Stimulated activated CD8-positive, alpha-beta memory T cell treated with anti-CD3 and anti-CD28 coated beads, Interleukin-15, amount 100 ng/mL, for 1 hour (primary cell): ENCODE data around the gene SMURF1.
"Not testable (repeated sequence)": the region's sequence is repeated elsewhere in the genome, so short reads cannot be mapped to it uniquely, and the experiment has no call there.

Source experiments
- DNase-seq: peaks from one replicate; pipeline ENCODE4 v3.0.0-alpha.2; 2020; ENCODE audit warnings: low read depth

The SMURF1 gene

DNA sequence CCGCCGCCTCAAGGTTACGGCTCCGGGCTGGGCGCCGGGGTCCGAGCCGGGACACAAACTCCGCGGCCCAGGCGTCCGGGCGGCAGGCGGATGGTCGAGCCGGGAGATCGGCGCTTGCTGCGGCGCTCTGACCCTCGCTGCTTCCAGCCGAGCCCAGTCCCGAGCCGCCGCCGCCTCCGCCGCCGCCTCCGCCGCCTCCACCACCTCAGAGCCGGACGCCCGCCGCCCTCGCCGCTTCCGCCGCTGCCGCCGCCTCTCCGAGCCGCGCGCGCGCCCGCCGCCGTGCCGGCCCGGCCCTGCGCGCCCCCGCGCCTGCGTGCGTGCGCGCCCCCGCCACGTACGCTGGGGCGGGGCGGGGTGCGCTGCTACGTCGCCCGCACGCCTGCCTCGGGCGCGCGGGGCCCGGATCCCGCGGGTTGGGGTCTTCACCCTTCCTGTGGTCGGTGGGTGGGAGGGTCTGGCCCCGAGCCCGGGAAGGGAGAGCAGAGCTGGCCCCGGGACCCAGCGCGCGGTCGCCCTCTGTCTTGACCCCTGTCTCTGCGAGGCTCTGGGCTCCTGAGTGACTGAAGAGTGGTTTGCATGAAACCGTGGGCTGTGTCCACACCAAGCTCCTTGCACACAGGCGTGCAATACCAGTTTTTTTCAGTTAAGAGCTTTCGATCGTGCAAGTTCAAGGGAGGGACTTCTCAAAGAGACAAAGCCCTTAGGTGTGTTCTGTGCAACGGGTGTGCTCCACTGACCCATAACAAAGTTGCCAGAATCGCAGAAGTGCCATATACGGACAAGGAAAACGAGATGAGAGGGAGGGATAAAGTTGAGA is at the start of gene SMURF1:
Gene SMURF1, minus strand, starts transcription at position 256 of the 820 bp plus-strand sequence. CDS start 328 bp downstream, outside the sequence.
- DNase-seq, result peak; percentile 27

DNA sequence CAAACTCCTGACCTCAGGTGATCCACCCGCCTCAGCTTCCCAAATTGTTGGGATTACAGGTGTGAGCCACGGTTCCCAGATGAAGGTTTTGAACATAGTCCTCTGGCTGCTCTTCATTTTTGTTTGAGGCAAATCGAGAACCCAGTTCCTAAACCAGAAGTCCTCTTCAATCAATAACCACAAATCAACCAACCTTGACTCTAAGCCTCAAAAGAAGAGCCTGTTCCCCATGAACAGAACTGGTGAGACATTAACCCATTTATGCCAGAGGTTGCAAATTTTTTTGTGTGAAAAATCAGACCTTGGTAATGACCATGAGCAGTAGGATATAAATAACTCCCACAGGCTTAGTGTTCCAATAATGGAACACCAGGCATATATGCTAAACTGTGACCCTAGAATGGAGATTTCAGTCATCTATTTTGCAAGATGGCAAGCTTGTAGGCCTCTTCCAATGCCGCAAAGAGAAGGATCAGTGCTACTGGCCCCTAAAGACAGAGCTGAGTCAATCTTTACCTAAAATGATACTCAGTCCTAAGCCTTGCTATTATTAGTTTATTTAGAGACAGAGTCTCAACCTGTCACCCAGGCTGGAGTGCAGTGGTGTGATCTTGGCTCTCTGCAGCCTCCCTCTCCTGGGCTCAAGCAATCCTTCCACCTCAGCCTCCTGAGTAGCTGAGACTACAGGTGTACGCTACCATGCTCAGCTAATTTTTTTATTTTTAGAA is 48.1 kb upstream of the SMURF1 start:
- no peak for DNase-seq

DNA sequence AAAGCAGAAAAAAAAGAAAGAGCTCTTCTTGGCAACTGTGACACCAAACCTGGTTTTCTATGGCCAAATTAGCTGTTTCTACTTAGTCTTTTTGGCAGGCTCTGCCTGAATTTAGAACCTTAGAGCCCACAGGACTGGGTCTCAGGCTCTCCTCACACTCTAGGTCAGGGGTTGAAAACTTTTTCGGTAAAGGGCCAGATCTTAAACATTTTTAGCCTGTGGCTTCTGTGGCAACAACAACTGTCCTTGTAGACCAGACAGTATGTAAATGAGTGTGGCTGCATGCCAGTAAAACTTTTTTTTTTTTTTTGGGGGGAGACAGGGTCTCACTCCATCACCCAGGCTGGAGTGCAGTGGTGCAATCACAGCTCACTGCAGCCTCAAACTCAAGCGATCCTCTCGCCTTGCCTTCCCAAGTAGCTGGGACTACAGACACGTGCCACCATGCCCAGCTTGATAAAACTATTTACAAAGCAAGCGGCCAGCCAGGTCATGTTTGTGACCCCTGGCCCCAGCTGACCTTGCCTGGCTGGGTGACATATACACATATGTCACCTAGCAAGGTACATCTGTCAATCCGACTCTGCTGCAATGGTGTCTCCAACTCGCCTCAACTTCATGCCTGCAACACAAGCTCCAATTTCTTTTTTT is 46.6 kb upstream of the SMURF1 start:
- no peak for DNase-seq

DNA sequence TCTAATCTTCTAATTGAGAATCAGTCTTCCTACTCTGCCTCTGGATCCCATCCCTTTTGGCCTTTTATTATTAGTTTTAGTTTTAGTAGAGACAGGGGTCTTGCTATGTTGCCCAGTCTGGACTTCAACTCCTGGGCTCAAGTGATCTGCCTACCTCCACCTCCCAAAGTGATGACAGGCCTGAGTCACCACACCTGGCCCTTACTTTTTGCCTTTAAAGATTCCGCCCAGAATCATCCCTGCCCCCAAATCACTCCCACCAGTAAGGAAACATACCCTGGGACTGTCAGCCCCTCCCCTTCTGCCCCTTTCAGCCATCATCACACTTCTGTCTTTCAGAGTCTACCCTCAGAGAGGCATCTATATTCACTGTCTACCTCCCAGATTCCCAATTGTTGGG is 45.3 kb upstream of the SMURF1 start:
- DNase-seq, result no peak

DNA sequence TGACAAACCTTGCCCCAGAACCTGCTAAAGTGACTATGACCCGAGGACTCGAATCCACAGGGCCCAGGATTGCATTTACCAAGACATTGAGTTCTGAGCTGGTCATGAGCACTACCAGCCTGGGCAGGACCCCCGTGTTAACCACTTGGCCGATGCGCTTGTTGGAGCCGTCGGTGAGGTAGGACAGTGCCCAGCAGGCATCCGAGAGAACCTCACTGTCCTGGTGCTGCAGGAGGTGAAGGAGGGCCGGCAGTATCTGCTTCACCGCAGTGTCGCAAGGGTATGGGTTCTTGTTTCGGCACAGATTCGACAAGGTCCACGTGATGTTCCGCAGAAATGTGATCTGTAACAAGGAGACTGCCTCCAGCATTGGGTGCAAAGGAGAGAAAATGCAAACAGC is 44.3 kb upstream of the SMURF1 start:
- DNase-seq, result no peak

DNA sequence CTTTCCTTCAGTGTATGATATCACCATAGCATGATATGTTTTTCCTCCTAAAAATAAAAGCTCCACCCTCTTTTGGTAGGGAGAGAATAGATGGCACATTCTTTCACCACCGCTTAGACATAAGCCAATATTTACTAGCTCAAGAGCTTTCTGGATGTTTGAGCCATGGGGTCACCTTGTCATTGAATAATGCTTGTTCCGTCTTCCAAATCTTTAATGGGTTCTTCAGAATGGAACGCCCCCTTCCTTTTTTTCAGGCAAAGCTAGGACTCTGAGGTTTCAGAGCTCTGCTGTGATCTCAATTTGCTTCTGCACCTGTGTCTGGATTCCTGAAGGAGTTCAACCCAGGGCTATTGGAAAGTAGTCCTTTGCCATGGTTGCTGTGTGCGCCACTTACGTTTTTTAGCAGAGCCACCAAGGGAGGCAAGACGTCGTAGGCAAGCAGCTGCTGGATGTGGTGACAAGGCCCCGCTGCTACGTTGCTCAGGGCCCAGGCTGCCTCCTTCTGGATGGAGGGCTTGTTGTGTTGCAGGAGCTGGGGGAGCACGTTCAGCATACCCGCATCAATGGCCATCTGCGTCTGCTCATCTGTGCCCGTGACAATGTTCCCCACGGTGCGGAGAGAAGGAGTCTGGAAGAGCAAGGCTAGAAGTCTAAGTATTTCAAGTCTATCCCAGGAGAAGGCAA is 40.8 kb upstream of the SMURF1 start:
- no peak for DNase-seq

DNA sequence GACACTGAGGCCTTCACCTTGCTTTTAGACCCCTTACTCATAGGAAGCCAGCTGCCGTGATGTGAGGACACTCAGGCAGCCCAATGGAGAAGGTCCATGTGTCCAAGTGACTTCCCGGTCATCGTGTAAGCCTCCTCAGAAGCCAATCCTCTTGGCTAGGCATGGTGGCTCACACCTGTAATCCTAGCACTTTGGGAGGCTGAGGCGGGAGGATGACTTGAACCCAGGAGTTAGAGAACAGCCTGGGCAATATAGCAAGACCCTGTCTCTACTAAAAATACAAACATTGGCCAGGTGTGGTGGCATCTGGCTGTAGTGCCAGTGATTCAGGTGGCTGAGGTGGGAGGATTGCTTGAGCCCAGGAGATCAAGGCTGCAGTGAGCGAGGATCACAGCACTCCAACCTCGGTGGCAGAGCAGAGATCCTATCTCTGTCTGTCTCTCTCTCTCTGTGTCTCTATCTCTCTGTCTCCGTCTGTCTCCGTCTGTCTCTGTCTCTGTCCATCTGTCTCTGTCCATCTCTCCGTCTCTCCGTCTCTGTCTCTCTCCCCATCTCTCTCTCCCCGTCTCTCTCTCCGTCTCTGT is 36.3 kb upstream of the SMURF1 start:
- no peak for DNase-seq

DNA sequence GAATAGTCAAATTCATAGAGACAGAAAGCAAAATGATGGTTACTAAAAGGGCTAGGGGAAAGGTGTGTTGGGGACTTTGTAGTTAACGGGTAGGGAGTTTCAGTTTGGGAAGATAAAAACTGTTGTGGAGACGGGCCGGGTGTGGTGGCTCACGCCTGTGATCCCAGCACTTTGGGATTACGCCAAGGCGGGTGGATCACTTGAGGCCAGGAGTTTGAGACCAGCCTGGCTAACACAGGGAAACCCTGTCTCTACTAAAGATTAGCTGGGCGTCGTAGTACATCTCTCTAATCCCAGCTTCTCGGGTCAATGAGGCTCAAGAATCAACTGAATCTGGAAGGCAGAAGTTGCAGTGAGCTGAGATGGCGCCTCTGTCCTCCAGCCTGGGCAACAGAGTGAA is 33.3 kb upstream of the SMURF1 start:
- no peak for DNase-seq

DNA sequence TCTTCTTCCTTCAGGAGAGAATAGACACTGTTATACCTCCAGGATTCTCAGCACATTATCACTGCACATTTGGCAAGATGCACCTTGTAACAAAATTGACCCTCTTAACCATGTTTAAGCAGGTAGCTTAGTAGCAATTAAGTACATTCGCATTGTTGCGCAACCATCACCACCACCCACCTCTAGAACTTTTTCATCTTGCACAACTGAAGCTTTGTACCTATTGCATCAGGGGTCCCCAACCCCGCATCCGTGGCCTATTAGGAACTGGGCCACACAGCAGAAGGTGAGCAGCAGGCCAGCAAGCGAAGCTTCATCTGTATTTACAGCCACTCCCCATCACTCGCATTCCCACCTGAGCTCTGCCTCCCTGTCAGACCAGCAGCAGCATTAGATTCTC is 29.9 kb upstream of the SMURF1 start:
- no peak for DNase-seq

DNA sequence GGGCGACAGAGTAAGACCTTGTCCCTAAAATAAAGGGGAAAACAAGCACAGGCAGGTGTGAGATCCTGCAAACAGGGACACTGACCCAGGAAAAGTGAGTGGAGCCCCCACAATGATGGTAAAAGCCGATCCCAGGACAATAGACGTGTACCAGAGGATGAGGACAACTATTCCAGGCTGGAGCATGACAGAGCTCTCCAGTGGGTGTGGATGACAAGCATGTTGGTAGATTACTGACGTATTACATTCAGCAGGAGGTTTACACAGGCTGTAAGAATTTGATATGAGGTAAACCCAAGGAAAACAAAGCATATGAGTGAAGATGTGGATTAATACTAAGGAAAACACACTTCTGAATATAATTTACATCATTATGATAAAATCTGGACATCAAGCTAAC is 27.8 kb upstream of the SMURF1 start:
- no peak for DNase-seq

DNA sequence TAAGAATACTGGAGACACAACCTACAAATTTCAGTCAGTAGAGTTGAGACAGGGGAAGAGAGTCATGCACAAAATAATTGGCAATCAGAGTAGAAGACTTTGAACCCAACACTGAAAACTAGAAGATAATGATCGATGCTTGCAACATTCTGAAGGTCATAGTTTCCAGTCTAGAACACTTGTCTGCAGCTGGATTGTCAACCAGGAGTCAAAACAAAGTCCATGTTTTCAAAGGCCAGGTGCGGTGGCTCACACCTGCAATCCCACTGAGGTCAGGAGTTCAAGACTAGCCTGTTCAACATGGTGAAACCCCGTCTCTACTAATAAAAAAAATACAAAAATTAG is 26.8 kb upstream of the SMURF1 start:
- no peak for DNase-seq

DNA sequence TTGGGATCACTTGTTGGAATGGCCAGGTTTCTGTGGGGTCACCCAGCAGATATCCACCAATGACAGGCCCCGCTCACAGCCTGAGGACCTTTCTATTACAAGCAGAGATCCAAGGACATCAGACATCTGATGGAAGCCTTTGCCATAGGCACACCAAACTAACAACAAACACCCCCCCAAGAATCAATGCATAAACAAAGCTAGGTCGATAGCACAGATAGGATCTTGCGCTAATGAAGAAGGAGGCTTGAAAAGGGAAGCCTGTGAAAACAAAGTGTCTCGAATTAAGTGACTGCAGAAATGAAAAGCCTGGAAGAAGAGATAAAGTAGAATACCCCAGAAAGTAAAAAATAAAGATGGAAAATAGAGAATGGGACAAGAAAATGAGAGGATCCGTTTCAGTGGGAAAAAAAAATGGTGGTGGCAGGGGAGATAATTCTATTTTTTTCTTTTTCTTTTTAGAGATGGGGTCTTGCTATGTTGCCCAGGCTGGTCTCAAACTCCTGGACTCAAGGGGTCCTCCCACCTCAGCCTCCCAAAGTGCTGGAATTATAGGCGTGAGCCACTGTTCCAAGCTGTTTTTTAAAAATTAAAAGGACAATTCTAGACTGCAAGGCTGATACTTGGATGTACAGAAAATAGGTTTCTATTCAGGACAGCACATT is 26.3 kb upstream of the SMURF1 start:
- no peak for DNase-seq

DNA sequence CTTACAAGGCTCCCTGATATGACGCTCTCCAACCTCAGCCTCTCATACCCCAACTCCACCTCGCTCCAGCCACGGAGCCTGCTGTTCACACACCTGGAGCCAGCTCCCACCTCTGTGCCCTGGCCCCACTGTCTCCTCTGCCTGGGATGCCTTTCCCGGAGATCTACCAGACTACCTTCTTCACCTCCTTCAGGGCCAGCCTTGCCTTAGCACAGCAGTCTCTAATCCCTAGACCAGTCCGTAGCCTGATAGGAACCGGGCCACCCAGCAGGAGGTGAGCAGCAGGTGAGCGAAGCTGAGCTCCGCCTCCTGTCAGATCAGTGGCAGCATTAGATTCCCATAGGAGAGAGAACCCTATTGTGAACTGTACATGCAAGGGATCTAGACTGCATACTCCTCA is 23.2 kb upstream of the SMURF1 start:
- no peak for DNase-seq

DNA sequence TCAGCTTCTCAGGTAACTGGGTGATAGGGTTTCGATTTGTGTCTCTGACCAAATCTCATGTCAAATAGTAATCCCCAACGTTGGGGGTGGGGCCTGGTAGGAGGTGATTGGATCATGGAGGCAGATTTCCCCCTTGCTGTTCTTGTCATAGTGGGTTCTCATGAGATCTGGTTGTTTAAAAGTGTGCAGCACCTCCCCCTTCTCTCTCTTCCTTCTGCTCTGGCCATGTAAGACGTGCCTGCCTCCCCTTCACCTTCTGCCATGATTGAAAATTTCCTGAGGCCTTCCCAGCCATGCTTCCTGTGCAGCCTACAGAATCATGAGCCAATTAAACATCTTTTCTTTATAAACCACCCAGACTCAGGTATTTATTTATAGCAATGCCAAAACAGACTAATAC is 21.9 kb upstream of the SMURF1 start:
- no peak for DNase-seq

DNA sequence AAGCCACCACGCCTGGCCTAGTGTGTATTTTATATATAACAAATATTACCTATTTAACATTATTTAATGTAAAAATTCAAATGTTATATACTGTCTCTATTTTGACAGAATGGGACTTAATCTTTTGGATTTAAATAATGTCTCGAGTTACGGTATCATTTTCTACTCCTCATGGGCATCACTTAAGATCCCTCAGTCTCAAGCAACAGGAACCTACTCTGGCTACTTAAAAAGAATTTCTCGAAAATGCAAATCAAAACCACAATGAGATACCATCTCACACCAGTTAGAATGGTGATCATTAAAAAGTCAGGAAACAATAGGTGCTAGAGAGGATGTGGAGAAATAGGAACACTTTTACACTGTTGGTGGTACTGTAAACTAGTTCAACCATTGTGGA is 19.8 kb upstream of the SMURF1 start:
- DNase-seq, result not testable (repeated sequence)

DNA sequence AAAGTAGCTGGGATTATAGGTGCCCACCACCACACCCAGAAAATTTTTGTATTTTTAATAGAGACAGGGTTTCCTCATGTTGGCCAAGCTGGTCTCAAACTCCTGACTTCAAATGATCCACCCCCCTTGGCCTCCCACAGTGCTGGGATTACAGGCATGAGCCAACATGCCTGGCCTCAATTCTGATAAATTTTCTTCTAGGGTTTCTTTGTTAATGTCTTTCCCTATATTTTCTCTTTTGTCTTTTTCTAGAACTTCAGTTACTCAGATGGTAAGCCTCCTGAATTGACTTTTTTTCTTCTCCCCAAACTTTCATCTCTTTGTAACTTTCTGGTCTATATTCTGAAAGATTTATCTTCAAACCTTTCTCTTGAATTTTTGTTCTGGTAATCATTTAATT is 12.7 kb upstream of the SMURF1 start:
- no peak for DNase-seq

DNA sequence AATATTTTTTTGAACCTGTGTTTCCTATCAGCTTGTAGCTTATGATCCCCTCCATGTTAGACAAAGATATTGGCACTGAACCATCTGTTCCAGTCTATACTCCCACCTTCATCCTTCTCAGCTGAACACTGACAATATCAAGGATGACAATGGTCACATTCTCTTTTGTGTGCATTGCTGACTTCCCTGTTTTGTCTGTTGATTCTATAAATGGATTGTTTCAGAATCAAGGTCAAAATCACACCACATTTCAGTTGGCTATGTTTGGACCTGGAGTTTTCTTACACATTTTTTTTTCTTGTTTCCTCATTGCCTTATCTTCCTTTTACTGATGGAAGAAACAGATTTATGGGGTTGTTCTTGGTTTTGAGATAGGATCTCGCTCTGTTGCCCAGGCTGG is 11.3 kb upstream of the SMURF1 start:
- DNase-seq, result no peak

DNA sequence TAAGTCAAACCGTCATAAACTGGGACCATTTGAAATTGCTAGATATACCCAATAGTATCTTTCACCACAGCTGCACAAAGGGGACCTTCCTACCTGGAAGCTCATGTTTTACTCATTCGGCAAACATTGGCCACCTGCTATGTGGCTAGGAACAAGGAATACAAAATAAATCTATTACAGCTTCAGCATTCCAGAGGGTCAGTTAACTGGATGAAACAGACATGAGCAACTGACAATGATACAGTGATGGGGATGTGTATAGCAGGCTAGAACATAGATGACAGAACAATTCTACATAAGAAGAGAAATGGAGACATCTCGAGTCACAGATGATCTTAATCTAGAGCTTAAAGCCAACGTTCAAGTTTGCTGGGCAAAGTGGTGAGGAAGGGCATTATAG is 3.1 kb upstream of the SMURF1 start:
- DNase-seq, result no peak

DNA sequence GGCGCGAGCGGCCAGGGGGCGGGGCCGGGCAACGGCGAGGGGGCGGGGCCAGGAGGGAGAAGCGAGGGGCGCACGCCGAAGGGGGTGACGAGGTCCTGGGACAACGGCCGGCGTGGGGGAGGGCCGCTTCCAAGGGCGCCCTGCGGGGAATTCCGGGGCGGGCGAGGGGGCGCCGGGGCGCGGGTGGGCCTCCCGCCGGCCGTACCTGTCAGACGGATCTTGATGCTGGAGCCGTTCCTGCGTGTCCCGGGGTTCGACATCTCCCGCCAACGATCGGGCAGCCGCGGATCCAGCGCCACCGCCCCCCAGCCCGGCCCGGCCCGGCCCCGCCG is 421 bp downstream of the SMURF1 start:
- DNase-seq, result no peak

DNA sequence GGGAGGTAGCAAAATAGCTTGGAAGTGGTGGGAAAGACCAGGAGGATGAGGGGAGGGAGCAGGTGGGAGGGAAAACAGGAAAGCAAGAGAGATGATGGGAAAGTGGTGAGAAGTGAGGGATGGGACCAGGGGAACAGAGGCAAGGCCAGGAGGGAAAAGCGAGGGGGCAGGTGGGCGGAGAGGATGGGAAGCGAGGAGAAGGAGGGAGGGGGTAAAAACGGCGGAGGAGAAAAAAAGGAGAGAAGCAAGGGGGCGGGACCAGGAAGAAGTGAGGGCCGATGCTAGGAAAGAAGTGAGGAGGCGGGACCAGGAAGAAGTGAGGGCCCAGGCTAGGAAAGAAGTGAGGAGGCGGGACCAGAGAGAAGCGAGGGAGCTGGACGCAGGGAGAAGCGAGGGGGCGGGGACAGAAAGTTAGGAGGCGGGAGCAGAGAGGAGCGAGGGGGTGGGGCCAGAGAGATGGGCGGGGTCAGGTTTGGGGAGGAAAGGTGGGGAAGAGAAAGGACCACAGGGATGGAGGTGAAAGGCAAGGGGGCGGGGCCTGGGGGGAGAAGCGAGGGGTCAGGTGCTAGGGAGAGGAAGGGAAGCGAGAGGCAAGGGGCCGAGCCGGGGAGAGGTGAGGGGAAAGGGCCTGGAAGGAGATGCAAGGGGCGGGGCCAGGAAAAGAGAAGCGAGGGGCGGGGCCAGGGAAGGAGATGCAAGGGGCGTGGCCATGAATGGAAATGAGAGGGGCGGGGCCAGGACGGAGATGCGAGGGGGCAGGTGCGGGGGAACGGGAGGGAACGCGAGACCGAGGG is 984 bp downstream of the SMURF1 start:
- DNase-seq, result peak; percentile 86
